Stimulated activated CD4-positive, alpha-beta T cell treated with anti-CD3 and anti-CD28 coated beads, TNF-alpha, amount 100 ng/mL, for 24 hours (primary cell): ENCODE measurements around the gene PRR5.

ENCODE experiments used
- DNase-seq, 3 experiments: peaks; one replicate each; pipeline ENCODE4 v3.0.0-alpha.2; 2020; ENCODE audit warnings: low read depth in 3 of 3

PRR5 gene

DNA sequence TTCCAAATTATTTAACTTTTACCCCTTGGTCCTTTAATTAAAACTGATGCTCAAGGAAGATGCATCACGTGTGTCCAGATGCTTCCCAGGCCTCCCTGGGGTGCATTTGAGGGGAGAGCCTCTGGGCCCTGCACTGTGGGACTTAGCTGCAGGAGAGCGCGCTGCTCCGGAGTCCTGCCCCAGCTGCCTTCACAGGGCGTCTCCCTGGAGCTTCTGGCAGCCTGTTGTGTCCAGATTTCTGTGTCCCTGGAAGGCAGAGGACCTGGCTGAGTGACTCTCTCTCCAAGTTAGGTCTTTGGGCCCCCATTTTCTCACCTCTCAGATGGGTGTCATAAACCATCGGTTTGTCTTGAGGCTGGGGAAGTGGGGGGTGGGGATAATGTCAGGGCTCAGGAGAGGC lies 53.4 kb downstream of the PRR5 start:
- DNase-seq, result no peak

DNA sequence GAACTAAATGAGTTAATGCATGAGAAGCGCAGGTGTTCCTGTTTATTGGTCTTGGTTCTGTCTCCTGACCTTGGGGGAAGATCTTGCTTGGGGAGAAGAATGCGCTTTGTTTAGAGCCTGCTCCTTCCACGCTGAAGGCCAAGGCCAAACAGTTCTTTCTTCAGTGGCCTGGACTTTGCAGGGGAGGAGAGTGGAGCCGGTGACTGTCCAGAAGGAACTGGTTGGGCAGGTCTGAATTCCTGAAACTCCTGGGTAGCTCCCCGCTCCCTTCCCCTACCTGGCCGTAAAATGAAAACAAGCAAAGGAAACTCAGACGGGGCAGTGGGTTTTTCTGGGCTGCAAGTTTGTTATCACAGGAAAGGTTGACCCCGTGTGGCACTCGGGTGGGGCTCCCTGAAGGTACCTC lies 54.0 kb downstream of the PRR5 start:
- DNase-seq, result no peak

DNA sequence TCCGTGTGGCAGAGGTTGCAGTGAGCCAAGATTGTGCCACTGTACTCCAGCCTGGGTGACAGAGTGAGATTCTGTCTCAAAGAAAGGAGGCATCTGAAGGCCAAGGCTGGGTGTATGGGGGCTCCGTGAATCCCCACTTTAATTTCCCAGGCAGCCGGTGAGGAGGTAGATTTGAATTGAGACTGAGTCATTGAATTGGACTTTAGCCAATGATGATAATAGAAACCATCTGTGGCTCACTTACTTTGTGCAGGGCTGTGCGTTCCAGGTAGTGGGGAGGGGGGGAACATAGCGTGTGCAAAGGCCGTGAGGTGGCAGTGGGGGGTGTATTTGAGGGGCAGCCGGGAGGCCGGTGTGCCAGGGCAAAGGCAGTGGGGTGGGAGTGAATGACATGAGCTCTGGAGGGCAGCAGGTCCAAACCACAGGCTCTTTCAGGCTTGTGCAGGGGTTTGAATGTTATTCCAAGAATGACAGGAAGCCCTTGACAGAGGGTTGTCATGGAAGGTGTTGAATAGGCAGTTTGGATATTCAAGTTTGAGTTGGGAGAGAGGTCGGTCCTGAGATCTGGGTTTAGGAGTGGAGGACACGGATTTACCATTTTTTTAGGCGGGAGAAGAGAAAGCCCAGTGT lies 56.5 kb downstream of the PRR5 start:
- no peak for DNase-seq

DNA sequence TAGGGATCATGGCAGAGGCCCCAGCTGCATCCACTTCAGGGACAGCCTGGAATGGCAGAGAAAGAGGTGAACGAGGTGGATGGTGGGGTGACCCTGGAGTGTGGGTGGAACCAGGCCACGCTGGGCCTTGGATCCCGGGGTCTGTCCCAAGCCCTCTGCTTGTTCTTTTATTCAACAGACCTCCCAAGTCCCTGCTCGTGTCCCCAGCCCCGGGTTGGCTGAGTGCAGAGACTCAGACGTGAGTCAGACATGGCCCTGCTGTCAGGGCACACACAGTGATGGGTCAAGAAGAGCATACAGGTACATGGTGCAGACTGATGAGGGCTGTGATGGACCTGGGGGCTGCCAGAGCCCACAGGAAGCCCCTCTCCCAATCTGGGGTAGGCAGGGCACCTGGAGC lies 57.0 kb downstream of the PRR5 start:
- DNase-seq, result no peak

DNA sequence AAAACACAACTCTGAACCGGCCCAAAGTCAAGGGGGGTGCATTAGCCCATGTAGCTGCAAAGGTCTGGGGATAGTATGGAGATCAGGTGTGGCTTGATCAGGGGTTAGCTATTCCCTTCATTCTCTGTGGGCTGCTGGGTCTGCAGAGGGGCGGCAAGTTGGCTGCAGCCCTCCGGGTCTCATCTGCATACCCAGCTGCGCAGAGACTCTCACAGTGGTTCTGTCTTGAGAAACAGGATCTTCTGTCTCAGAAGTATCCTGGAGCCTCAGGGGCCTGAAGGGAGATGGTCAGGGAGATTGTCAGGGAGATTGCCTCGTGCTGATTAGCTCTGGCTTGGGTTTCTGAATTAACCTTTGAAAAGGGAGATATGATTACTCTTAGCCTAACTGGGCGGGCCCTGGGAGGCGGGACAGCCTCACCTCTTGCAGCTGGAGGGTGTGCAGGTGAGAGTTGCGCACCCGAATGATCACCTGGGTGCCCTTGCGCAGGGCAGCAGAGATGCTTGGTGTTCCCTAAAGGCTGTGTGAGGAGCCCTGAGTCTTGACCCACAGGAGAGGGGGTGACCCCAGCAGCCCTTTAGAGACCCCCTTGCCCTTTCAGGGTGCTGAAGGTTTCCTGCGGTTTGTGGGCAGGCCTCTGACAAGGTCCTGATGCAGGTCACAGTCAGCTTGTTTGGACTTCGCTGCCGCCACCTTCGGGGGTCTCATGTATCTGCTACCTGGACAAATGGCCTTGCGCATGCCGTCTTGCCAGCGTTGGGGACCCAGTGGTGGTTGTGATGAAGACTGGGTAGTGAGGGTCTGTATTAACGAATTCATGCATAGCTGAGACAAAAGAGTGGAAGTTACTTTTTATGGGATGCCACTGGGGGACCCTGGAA lies 57.7 kb downstream of the PRR5 start:
- no peak for DNase-seq

DNA sequence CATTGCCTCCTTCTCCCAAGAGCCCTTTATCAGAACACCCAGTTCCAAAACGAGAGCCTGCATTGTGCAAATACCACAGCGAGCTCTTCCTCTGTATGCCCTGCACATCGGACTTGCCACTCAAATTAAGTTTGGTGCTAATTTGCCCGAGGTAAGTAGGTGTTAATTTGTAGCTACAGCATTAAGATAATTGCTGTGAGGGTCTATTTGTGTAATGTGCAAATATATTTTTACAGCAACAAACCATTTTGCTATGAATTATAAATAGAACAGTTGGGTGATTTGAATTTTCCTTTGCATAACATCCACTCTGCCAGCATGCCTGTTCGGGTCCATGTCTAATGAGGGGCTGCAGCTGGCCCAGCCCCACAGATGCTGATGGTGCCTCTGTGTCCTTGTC lies 58.5 kb downstream of the PRR5 start:
- no peak for DNase-seq

DNA sequence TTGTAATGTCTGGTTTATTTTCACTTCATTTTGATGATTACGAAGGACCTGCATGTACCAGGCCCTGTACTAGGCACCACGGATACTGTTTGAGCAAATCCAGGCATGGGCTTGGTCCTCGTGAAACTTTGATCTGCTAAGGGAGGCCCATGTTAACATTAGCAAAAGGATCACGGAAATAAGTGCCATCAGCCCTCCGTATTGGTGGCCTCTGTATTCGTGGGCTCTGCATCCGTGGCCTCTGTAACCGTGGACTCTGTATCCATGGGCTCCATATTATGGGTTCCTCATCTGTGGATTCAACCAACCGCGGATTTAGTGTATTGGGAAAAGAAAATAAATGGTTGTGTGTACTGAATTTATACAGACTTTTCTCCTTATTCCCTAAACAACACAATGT lies 59.0 kb downstream of the PRR5 start:
- DNase-seq, result no peak

DNA sequence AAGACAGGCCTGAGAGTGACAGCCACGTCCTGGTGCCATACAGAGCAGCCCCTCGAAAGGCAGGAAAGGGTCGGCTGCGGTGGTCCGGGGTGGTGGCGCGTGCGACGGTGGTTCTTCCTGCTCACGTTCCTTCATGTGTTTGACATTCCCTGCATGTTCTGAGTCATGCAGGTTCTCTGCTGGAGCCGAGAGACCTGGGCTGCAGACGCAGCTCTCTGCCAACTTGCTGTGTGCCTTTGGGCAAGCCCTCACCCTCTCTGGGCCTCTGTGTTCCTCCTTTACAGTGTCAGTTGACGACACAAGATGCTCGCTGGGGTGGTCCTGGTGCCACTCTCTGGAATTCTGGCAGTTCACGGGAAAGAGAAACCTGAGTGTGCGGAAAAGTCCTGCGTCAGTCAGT lies 62.4 kb downstream of the PRR5 start:
- DNase-seq, result no peak

DNA sequence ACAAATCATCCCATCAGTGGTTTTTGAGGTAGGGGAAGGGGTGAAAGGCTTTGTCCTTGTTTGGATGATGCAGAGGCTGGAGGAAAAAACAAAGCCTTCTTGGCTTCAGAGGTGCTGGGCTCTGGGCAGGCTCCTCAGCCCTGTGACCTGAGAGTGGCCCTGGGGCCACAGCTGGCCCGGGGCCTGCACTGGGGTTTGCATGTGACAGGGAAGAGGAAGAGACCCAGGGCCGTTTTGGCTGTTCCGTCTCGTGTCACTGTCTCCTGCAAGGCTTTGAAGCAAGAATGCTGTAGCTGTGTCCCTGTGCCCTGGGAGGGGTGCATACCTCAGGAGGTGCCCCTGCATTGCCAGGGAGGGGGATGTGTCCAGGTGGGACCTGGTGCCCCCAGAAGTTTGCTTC lies 63.0 kb downstream of the PRR5 start:
- DNase-seq, result no peak

DNA sequence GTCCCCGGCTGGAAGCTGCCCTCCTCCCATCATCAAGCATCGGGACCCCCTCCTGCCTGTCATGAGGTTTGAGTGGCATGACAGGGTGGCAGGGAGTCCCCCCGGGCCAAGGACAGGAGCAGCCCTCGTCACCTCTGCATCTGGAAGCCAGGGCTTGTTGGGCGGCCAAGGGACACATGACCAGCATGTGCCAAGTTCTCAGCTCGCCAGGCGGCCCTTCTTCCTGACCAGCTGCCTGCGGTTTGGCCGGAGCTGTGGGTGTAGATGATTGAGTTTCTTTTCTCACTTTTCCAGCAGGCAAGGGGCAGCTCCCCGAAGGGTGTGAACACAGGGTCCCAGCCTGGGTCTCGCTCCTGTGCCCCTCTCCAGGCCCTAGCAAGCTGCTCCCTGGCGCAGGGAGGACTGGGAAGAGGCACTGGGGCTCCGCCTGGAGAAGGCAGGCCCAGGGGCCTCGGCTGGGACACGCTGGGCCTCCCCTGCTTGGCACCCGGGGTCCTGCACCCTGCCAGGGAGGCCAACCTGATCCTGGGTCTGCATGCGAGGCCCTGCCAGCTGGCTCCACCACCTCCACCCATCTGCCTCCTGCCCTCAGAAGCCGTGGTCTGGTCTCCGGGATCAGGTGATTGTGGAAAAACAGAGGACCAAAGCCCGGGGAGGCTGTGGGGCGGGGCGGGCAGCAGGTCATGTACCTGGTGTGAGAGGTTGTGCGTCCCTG lies 63.7 kb downstream of the PRR5 start:
- DNase-seq, result no peak

DNA sequence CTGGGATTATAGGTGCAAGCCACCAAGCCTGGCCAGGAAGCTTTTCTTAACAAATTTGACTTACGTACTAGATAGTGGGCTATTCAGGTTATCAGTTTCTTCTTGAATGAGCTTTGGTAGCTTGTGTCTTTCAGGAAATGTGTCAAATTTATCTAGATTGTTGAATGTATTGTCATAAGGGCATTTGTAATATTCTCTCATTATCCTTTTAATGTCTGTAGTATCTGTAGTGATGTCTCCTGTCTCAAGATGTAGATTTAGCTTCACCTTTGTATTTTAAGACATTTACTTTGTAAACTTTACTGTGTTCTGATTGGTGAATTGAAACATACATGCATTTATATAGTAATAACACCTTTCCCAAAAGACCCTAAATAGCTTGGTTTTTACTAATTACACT lies 71.1 kb downstream of the PRR5 start:
- DNase-seq, result no peak

DNA sequence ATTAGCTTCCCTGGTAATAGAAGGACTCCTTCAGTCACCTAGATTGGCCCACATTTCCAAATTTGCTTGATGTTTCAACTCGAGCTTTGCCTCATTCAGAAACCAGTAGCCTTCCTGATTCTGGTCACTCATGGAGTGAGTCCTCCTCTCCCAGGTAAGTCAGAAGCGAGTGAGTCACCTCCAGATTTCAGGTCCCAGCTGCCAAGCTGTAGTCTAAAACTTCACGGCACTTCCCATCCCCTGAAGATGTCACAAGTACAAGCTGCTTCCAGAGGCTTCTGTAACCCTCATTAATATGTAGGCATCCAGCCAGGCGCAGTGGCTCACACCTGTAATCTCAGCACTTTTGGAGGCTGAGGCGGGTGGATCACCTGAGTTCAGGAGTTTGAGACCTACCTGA lies 73.9 kb downstream of the PRR5 start:
- no peak for DNase-seq

DNA sequence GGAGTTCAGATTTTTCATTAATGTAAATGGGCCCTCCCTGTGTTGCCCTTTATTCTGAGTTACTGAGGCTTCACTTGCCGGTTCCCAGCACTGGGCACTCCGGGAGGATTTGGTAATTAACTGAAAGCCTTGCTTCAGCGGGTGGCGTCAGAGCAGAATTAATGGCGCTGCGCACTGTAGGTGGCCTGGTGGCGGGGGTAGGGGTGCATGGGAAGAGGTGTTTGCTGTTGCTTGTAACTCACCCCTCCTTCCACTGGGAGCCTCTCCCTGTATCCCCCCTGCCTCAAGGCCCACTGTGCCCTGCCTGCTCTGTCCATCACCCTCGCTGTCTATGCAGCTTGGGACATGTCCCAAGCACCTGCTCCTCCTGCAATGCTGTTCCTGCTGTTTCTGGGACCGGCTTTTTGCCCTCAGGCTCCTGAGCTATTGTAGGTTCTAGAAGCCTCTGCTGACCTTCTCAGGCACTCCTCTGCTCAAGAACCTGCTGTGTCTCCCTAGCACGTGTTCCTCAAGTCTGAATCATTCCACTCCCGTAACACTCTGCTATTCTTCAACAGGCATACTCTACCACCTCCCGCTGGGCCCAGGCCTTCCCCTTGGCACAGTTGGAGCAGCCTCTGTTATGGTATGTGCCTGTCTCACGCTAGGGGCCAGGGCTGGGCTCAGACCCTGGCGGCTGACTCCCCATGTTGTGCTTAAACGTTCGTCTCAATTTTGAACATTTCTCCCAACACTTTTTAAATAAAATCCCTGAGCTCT lies 74.8 kb downstream of the PRR5 start:
- DNase-seq, result no peak

DNA sequence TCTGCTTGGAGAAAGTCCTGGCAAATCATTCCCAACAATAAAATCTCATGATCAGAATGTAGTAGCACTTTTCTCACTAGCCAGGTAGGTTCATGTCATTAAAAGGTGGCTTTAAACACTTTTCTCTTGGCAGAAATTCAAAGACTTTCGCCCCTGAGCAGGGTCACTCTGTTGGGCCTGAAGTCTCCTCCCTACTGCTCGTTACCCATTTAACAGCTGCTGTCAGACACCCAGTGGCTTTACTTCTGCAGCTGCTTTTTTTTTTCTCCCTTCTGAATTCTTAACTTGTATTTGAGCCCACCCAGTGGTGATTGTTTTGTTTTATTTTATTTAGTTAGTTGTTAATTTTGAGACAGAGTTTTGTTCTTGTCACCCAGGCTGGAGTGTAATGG lies 75.4 kb downstream of the PRR5 start:
- DNase-seq, result no peak

DNA sequence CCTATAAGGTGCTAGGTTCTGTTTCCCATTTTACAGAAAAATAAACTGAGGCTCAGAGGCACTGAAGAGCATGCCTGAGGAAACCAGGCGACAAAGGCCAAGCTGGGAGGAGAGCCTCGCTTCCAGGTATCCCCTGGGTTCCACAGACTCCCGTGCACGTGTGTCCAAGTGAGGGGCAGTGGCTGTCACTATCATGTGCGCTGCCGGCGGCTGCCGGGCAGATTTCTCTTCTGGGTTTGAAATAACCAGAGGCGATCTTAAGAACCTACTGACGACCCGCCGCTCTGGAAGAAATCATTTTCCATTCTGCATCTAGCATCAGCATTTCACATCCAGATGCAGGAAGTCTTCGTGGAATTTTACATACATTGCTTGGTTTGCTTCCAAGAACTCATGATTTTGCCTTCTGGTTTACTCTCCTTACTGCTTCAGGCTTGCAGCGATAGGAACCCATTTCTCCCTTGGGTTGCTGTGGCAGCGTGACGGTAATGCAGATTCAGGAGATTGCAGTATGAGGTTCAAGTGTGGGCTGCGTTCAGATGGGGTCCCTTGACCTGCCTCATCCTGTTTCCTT lies 79.0 kb downstream of the PRR5 start:
- DNase-seq, result no peak

DNA sequence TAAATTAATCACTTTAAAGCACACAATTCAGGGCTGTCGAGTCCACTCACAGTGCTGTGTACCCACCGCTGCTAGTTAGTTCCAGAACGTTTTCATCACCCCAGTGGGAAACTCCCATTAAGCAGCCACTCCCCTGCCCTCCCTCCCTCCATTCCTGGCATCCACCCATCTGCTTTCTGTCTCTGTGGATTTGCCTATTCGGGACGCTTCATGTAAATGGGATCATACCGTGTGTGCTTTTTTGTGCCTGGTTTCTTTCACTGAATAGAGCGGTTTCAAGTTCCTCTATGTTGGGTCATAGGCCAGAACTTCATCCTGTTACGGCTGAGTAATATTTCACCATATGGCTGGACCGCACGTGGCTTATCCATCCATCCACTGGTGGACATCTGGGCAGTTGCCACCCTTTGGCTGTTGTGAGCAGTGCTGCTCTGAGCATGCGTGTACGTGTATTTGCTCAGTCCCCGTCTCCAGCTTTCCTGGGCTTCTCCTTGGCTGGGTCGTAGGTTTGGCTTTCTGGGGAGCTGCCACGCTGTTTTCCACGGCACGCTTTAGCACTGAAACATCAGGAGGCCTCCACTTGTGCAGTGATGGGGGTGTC lies 80.5 kb downstream of the PRR5 start:
- no peak for DNase-seq

DNA sequence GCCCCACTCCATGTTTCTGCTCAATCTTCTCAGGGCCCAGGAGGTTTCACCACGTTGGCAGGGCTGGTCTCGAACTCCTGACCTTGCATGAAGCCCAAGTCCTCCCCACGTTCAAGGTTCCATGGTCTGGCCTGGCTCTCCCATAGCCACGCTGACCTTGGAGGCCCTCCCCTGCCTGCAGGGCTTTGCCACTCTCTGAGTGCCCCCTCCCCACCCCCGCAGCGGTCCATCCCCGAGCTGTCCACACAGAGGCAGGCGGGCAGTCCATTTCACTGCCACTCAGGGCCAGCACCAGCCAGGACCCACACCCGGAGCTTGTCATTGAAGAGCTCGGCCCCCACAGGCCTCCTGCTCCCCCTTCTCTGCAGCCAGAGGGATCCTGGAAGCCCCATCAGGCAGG lies 81.1 kb downstream of the PRR5 start:
- DNase-seq, result no peak

DNA sequence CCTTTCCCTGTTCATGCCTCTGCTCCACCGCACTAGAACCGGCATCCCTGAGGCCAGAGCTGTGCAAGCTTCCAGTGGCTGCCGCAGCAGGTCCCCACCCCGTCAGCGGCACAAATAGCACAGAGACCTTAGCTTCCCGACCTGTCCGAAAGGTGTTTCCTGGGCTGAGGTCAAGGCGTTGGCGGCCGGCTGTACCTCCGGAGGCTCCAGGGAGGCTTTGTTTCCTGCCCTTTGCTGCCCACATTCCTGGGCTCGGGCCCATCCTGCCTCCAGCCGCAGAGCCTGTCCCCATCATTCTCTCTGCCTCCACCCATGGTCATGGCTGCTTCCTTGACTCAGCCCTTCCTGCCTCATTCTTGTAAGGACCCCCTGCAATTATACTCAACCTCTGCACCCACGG lies 81.6 kb downstream of the PRR5 start:
- no peak for DNase-seq

DNA sequence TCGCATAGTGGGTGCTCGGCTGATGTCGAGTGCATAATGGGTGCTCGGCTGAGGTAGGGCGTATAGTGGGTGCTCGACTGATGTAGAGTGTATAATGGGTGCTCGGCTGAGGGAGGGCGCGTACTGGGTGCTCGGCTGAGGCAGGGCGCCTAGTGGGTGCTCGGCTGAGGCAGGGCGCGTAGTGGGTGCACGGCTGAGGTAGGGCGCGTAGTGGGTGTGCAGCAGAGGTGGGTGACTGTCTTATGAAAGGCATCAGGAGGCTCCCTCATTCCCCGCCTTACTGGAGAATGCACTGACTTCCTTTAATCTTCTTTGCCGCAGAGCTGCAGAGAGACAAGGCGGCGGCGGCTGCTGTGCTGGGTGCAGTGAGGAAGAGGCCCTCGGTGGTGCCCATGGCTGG lies 84.1 kb downstream of the PRR5 start:
- no peak for DNase-seq

DNA sequence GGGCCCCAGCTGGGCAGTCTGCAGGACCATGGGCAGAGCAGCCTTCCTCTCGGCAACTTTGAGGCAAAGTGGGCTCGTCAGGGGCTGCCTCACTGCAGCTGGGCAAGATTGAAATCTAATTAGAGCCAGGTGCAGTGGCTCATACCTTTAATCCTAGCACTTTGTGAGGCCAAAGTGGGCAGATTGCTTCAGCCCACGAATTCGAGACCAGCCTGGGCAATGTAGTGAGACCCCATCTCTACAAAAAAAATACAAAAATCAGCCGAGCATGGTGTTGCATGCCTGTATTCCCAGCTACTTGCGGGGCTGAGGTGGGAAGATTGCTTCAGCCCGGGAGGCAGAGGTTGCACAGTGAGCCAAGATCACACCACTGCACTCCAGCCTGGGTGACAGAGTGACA lies 84.6 kb downstream of the PRR5 start:
- no peak for DNase-seq
